Measurements from ENCODE around the gene MALRD1.

The MALRD1 gene

DNA sequence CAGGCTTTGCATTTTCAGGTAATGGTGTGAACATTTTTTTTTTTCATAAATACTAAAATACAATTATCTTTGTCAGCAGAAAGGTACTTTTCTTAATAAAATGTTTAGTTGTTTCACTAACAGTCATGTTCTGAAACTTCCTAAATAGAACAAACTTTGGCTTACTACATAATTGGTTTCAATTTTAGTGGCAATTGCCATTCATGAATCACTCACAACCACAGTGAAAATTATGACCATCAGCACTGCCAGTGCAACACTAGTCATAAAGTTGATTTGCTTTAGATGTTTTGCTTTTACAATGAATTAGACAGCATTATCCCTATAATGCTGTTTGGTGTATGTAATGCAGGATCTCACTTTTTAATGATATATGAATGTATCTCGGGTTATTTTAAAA is 470.0 kb downstream of the MALRD1 start:
- TF ChIP-seq SIN3A (IDR thresholded peaks at IDR 0.05; ENCODE audit: borderline replicate concordance, insufficient read depth, low read length) (no peak), TAF1 (IDR thresholded peaks at IDR 0.05; ENCODE audit: borderline replicate concordance, insufficient read depth, low read length) (no peak), POLR2AphosphoS5 (IDR thresholded peaks at IDR 0.05; ENCODE audit: low read depth, low read length) (no peak), REST (IDR thresholded peaks at IDR 0.05; ENCODE audit: insufficient read depth in 1 of 2, low read depth in 2 of 2, low read length in 2 of 2) (no peak), FOXP2 (optimal IDR thresholded peaks at IDR 0.05; ENCODE audit: borderline replicate concordance, extremely low read depth, extremely low read length, insufficient read depth) (no peak)

DNA sequence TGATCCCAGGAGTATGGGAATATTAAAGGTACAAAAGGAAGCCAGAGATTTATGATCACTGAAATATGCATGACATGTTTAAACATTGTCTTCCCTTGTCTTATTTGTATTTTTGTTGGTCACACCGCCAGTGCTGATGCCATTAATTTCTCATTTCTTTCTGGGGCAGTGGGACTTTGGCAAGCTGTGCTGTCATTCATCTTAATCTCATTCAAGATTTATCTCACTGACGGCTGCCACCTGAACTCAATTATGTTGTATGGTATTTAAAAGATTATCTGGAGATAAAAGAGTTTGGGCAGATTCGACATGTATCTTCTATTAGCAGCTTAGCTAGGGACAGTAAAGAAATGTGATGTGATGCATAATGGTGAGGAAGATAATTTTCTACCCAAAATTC is 482.7 kb downstream of the MALRD1 start:
- TF ChIP-seq TAF1 (IDR thresholded peaks at IDR 0.05; ENCODE audit: borderline replicate concordance, insufficient read depth, low read length) = no peak

DNA sequence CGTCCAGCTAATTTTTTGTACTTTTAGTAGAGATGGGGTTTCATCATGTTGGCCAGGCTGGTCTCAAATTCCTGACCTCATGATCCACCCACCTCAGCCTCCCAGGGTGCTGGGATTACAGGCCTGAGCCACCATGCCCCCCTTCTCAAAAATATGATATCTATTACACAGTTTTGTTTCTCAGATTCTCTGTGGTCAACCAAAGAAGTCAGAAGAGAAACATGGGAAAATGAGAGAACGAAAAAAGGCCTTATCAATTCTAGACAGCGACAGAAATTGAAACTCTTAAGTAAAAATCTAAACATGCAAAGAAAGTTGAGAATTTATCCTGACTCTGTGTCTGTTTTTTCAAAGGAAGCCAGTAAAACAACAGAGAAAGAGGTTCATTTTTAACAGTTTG is 483.8 kb downstream of the MALRD1 start:
- TF ChIP-seq POLR2AphosphoS5 (IDR thresholded peaks at IDR 0.05; ENCODE audit: low read depth, low read length) (no peak), REST (IDR thresholded peaks at IDR 0.05; ENCODE audit: insufficient read depth in 1 of 2, low read depth in 2 of 2, low read length in 2 of 2) (no peak), TAF1 (IDR thresholded peaks at IDR 0.05; ENCODE audit: borderline replicate concordance, insufficient read depth, low read length) (no peak), SIN3A (IDR thresholded peaks at IDR 0.05; ENCODE audit: borderline replicate concordance, insufficient read depth, low read length) (no peak), FOXP2 (optimal IDR thresholded peaks at IDR 0.05; ENCODE audit: borderline replicate concordance, extremely low read depth, extremely low read length, insufficient read depth) (no peak)

DNA sequence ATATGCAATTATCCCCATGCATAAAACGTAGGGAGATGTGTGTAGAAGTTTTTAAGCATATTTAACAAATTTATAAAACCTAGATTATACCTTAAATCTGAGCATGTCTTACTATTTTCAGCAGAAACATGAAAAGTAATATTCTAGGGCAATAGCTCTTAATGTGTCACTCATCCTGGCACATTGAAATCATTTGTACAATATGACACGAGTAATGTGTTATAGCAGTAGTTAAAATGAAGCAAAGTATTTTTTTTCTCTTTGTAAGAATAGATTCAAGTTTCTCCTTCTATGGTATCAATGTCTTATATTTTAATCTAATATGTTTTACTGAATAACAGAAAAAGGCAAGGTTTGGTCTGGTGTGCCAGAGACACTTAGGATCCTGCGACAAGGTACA is 492.7 kb downstream of the MALRD1 start:
- TF ChIP-seq TAF1 (IDR thresholded peaks at IDR 0.05; ENCODE audit: borderline replicate concordance, insufficient read depth, low read length) (no peak), SIN3A (IDR thresholded peaks at IDR 0.05; ENCODE audit: borderline replicate concordance, insufficient read depth, low read length) (no peak), REST (IDR thresholded peaks at IDR 0.05; ENCODE audit: insufficient read depth in 1 of 2, low read depth in 2 of 2, low read length in 2 of 2) (no peak), POLR2AphosphoS5 (IDR thresholded peaks at IDR 0.05; ENCODE audit: low read depth, low read length) (no peak), FOXP2 (optimal IDR thresholded peaks at IDR 0.05; ENCODE audit: borderline replicate concordance, extremely low read depth, extremely low read length, insufficient read depth) (no peak)

GRCh38 chr10:19546224-19546623 is 497.6 kb downstream of the MALRD1 start:
- TF ChIP-seq TAF1 (IDR thresholded peaks at IDR 0.05; ENCODE audit: borderline replicate concordance, insufficient read depth, low read length) = no peak
- TF ChIP-seq POLR2AphosphoS5 (IDR thresholded peaks at IDR 0.05; ENCODE audit: low read depth, low read length) = no peak
- TF ChIP-seq SIN3A (IDR thresholded peaks at IDR 0.05; ENCODE audit: borderline replicate concordance, insufficient read depth, low read length) = no peak
- TF ChIP-seq FOXP2 (optimal IDR thresholded peaks at IDR 0.05; ENCODE audit: borderline replicate concordance, extremely low read depth, extremely low read length, insufficient read depth) = no peak
- TF ChIP-seq REST (IDR thresholded peaks at IDR 0.05; ENCODE audit: insufficient read depth in 1 of 2, low read depth in 2 of 2, low read length in 2 of 2) = no peak

Measured in PFSK-1 (cell line).